Hypothalamus (tissue), 51 donors: ENCODE data around the gene XPO6.

Source experiments
- DNase-seq, 51 donors: peaks; one replicate each; lab custom pipeline; 2025; lab: John Stamatoyannopoulos, UW

The XPO6 gene

GRCh38 chr16:28210264-28210663 lies 1.5 kb downstream of the XPO6 start:
- DNase-seq: peak in 1 of 51 donors; percentile 28

- no peak for DNase-seq
Observed at GRCh38 chr16:28208824-28209223, 2.9 kb downstream of the XPO6 start.

GRCh38 chr16:28208131-28208530 lies 3.6 kb downstream of the XPO6 start:
- DNase-seq: no peak

DNA sequence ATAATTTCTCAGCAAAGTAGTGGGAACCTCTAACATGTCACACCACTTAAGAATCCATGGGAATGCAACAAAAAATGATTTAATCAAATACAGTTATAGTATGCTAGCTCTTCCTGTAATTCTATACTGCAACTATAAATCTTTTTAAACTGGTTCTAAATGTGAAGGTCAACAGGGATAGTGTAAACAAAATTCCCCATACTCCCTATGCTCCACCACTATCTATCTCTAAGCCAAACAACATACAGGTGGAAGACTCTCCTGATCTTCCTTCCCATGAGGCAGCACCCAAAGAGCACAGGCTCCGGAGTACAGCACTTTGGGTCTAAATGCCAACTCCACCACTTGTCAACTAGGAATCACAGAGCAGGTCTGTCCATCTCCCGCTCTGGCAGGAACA lies 4.4 kb downstream of the XPO6 start:
- DNase-seq: no peak

DNA sequence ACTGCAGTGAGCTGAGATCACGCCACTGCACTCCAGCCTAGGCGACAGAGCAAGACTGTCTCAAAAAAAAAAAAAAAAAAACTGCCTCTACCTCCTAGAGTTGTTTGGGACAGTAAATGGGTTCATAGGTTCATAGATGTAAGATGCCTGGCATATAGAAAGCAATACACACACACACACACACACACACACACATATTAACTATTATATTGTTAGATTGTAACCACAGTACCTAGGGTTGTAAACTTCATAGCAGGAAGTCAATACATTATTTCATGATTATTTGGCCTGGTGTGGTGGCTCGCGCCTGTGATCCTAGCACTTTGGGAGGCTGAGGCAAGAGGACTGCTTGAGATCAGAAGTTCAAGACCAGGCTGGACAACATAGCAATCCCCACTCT lies 5.8 kb downstream of the XPO6 start:
- no peak for DNase-seq

DNA sequence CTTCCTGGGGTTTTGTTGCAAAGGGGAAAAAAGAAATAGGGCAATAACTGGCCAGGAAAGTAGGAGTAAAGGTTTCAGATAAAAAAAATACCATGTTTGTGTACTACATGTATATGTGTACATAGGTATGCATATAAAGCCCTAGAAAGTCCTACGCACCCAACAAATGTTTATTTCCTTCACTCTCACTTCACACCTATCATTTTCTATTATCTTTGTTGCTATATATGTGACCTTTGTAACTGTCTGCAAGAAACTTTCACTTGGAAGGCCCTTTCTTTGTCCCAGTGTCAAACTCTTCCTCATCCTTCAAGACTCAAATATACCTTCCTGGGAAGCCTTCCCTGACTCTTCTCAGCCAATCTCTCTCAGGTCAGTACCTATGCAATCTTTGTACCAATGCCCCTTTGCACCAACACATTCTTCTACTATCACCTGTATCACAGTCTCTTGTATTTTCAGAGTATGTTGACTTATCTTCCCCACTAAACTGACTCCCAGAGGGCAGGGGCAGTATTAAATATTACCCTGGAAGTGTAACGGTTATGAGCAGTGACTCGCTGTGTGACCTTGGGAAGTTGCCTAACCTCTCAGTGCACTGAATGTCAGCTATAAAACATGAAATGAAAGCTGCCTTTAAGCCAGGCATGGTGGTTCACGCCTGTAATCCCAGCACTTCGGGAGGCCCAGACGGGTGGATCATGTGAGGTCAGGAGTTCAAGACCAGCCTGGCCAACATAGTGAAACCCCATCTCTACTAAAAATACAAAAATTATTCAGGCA lies 6.5 kb downstream of the XPO6 start:
- DNase-seq: no peak

DNA sequence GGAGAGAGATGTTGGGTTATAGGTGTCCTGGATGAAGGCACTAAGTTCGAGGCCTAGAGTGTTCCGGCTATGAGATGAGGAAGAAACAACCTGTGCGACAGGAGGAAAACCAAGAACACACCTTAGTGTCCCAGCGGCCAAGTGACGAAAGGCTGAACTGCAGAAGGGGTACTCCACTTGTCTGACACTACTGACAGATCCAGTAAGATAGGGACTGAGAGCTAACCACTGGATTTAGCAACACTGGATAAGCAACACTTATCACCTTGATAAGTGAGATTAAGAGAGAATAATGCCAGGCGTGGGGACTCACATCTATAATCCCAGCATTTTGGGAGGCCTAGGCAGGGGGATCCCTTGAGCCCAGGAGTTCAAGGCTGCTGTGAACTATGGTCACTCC lies 7.1 kb downstream of the XPO6 start:
- no peak for DNase-seq

DNA sequence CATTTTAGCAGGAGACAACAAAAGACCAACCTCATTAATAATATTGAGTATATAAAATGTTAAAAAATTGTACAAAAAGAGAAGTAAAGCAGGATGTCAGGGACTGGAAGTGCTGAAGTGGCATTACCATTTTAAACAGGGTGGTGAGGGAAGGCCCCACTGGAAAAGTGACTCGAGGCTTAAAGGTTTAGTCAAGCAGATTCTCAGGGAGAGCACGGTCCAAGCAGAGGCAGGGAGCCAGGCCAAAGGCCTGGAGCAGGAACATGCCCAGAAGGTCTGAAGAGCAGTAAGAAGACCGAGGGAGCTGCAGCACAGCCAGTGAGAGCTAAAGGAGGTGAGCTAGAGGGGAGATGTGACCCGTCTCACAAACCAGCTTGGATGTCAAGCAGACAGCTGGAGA lies 7.6 kb downstream of the XPO6 start:
- DNase-seq: peak in 2 of 51 donors; percentile 7 to 13

DNA sequence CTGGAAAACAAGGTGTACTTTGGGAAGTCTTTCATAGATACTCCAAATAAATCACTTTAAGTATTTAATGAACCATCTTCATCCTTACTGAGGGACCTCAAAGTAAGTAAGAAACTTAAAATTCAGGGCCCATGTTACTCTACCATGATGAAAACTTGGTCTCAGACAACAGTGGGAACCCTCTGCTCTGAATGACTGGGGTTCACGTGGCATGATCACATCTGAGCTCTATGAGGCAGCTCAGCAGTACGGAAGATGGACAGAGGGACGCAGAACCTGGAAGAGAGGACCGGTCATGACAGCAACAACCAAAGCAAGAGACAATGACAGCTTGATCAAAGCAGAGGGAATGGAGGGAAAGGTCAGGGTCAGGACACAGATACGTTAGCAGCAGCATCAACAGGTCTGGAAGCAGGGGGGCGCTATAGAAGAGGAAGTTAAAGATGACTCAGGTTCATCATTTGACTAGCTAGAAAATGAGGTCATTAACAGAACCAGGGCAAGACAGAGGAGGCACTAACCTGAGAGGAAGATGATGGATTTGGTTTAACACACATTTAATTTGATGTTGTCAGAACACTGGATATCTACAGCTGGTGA lies 9.5 kb downstream of the XPO6 start:
- no peak for DNase-seq

- DNase-seq: no peak
Observed at GRCh38 chr16:28200661-28201060, 11.1 kb downstream of the XPO6 start.

DNA sequence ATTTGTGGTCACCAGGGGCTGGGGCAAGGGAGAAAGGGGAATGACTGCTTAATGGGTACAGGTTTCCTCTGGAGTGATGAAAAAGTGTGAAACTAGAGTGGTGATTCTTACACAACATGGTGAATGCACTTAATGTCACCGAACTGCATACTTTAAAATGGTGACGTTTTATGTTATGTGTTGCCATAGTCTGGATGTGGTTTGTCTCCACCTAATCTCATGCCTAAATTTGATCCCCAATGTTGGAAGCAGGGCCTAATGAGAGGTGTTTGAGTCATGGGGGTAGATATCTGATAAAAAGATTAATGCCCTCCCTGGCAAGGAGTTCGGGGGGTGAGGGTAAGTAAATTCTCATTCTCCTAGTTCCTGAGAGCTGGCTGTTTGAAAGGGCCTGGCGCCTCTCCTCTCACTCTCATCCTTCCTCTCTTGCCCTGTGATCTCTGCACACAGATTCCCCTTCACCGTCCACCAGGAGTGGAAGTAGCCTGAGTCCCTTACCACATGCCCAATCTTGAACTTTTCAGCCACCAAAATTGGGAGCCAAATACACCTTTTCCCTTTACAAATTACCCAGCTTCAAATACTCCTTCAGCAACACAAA lies 15.3 kb downstream of the XPO6 start:
- no peak for DNase-seq

DNA sequence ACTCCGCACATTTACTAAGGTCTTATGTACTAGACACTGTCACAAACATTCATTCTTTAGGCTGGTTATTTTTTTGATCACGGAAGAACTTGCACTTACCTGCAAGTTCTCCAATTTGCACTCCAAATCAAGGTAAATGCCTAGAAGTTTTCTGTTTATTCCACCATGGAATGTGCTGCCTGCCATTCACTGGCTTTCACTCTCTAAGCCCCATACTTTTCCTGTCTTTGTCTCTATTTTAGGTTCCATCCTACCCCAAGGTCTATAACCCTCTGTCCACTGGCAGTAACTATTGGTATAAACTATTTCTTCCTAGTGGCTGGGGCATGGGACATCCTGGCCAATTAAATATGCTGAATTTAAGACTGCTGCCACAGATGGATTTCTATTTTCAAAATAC lies 15.9 kb downstream of the XPO6 start:
- DNase-seq: no peak

DNA sequence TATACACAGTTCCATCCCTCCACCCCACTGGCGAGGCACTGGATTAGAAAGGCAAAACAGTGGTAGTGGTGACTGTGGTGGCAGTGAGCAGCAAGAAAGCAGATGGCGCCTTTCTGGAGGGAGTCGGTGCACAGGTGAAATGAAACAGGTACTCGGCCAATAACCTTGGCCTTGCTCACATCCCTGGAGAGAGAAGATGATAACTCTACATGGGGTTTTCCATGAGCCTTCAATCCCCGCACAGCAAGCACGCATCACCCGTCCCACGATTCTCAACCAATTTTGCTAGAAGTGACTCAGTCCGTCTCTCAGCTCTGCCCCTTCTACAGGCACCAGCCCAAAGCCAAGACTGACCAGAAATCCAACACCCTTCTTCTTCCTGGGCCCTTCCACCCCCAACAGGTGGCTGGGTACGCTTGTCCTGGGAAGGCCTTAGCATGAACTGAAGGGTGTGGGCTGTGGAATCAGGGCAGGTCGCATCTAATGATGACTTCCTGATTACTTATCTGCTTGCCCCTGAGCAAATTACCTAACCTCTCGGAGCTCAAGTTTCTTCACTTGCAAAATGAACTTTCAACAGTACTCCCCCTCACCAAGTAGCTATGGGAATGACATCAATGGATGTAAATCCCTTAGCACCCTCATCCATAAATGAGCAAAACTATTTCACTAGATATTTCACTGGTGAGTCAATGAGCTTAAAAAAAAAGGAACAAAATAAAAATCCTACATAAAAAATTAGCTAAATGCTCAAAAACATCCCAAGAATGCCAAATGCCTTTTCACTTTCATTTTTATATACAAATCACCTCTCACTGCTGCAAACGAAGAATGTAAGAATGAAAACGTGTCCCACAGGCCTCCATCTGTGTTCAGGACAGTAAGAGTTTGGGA lies 18.0 kb downstream of the XPO6 start:
- no peak for DNase-seq

GRCh38 chr16:28192806-28193529 lies 18.8 kb downstream of the XPO6 start:
- no peak for DNase-seq

DNA sequence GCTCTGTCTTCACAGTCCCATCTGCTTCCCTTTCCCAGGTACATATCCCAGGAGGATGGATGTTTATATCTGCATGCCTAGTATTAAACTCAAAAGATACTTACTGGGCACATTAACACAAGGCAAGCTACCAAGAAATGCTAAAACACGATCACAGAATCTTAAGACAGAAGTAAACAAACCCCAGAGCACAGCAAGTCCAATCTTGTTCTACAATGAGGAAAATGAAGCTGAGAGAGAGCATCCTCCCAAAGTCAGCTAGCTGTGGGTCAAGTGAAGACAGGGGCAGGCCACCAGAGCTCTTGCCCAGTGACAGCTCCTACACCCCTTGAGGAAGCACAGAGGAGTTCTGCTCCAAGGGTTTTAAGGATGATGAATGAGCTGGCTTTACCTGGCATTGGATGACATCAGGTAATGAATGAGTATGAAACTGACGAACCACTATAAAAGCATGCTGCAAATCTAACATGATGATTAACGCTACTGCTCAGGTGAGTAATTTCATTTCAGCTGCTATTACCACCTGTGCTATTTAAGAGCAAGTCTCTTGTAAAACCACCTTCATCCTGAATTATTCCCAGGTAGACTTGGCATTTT lies 20.3 kb downstream of the XPO6 start:
- DNase-seq: no peak

DNA sequence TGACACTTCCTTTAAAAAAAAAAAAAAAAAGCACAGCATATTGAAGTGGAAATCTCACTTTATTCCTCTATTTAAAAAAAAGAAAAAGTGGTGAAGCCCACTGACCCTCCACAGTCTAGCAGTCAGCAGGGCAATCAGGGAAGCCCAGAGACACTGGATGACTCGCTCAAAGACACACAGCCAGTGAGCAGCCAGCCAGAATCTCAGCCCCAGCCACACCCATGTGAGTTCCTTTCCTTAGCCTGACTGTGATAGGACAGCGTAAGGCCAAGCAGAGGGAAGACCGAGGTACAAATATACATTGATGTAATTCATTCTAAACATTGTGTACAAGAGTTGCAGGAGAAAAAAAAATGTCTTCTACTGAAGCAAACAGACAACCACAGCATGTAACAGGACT lies 22.5 kb downstream of the XPO6 start:
- no peak for DNase-seq

DNA sequence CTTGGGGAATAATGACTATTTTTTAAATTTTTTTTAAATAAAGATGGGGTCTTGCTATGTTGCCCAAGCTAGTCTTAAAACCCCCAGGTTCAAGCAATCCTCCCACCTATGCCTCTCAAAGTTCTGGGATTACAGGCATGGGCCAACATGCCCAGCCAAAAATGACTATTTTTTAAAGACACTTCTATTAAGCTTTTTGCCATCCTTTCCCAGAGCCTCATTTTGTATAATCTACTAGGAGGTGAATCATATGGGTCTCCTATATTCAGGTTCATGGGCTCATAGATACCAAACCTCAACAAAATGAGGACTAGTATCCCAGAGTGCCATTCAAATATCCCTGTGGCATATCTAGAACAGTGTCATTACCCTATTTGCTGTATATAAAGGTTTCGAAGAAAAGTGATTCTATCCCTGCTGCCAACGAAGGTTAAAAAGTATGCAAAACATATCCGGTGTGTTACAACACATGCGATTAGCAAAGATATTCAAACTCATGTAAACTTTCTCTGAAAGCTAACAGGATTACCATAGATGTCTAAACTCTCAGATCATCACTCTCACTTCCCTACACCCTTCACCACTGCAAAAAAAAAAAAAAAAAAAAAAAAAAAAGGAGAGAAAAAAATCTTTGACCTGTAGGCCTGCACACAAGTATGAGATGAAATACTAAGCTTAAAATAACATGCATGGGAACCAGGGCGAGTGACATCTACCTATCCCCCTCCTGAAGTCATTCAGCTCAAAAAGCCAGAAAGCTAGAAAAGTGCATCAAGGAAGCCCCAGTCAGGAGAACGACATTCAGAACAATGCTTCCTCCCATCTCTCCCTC lies 23.5 kb downstream of the XPO6 start:
- no peak for DNase-seq

DNA sequence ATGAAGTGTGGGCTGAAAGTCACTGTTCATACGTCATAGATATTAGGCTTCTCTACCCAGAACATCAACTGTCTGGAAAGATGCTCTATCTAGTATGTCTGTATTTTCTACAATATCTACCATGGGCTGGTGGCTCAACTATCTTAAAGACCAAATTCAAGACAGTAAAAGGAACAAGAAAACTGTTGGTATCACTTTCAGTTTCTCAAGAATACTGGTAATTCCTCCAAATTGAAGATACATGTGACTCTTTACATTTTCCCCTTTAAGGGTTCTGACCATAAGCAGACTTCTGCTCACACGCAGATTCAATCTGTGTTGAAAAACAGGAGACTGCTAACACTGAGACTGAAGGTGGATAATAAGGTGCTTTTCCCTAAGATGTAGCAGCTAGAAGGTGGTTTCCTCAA lies 24.2 kb downstream of the XPO6 start:
- no peak for DNase-seq

- DNase-seq: no peak
Observed at GRCh38 chr16:28186752-28187151, 25.0 kb downstream of the XPO6 start.
